AG04450 (cell line): Measurements from ENCODE around the gene SLC18A2. TPM values are rescaled to one million over a fixed set of nuclear protein-coding genes. Genes with fewer than 3 reads are reported as not detected.

Source experiments
- CTCF ChIA-PET: fragments of 300-600, 350-600 bp; formaldehyde crosslinking; extraction: SDS; loops from one replicate; lab custom pipeline; 2022; ENCODE audit warnings: antibody characterized with exemption, inconsistent platforms; lab: Charles Lee
- POLR2A ChIA-PET: fragments of 350-600 bp; formaldehyde crosslinking; extraction: SDS; loops from one replicate; lab custom pipeline; 2021; ENCODE audit warnings: antibody characterized with exemption, inconsistent platforms; lab: Yijun Ruan, JAX
- DNase-seq: peaks from one replicate; pipeline ENCODE4 v3.0.0-alpha.2; 2011; ENCODE audit warnings: low read depth, low spot score
- H3K27ac ChIP-seq: one replicate; pipeline ENCODE4 v1.5.1; 2012; ENCODE audit warnings: low read depth, low read length, control low read depth
- H3K27me3 ChIP-seq: one replicate; pipeline ENCODE4 v1.6.0; 2012; ENCODE audit warnings: low read length; ENCODE audit not compliant: control insufficient read depth, insufficient read depth
- H3K4me3 ChIP-seq: 2 replicates; pipeline ENCODE4 v1.5.1; 2011; ENCODE audit warnings: mild to moderate bottlenecking, low read depth, low read length, control low read depth
- H3K9me3 ChIP-seq: 2 replicates; pipeline ENCODE4 v1.5.1; 2012; ENCODE audit warnings: low read length; ENCODE audit not compliant: control insufficient read depth, insufficient read depth
- CTCF ChIP-seq: IDR thresholded peaks from 2 replicates; pipeline ENCODE4 v1.5.1; 2011; ENCODE audit warnings: low read depth, low read length, control low read depth, inconsistent platforms
- polyA plus RNA-seq: library from polyadenylated mRNA; depleted of rRNA; stranded (reverse); fragments of >200 nt; gene quantifications from 2 replicates; pipeline ENCODE4 v1.2.3, GENCODE V29; 2011

Gene SLC18A2
- polyA plus RNA-seq, 1 experiment, result 0.01 TPM

GRCh38 chr10:117217196-117217761, 23.6 kb upstream of the SLC18A2 start:
- TF ChIP-seq CTCF, result no peak
- ChIA-PET CTCF (interaction anchor here (0.7 to 5.9 kb wide), 57 partner anchors 7 to 1571 kb away, joined by 3 to 246 read pairs (median 6); no protein-coding TSS in a partner anchor), POLR2A (interaction anchor here (0.5 kb wide), 1 partner anchor 186 kb away, joined by 7 read pairs; no protein-coding TSS in a partner anchor)
- Histone ChIP-seq H3K27ac (no peak overlapping the region), H3K27me3 (peaks cover 10% of the 10 kb centered on the region), H3K9me3 (no peaks in the 10 kb centered on the region; the same call in 1 of the 2 replicates), H3K4me3 (peak overlapping the region; percentile 67)
- DNase-seq, result no peak

DNA sequence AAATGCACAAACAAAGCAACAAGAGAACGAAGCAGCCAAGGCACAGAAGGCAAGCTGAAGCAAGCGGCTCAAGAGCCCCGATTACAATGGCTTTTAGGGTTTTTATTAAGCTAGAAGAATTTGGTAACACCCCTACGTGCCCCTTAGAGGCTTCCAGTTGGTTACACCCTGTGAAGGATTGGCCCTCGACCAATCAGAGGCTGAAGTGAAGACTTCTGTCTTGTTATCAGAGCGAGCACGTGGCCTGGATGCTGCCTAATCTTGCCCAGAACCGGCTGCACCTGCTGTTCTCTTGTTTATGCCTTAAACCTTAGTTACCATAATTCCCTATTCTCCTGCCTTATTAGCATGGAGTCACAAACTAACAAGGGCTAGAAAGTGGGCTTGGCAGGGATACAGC, 22.3 kb upstream of the SLC18A2 start:
- DNase-seq, result no peak
- ChIA-PET POLR2A (no interaction called here), CTCF (interaction anchor here (2.9 to 5.9 kb wide), 2 partner anchors 99 to 224 kb away, joined by 14 to 246 read pairs; no protein-coding TSS in a partner anchor)
- Histone ChIP-seq H3K27ac (no peak overlapping the region), H3K9me3 (no peaks in the 10 kb centered on the region; the same call in 1 of the 2 replicates), H3K4me3 (no peak overlapping the region), H3K27me3 (peaks cover 10% of the 10 kb centered on the region)
- TF ChIP-seq CTCF, result no peak

DNA sequence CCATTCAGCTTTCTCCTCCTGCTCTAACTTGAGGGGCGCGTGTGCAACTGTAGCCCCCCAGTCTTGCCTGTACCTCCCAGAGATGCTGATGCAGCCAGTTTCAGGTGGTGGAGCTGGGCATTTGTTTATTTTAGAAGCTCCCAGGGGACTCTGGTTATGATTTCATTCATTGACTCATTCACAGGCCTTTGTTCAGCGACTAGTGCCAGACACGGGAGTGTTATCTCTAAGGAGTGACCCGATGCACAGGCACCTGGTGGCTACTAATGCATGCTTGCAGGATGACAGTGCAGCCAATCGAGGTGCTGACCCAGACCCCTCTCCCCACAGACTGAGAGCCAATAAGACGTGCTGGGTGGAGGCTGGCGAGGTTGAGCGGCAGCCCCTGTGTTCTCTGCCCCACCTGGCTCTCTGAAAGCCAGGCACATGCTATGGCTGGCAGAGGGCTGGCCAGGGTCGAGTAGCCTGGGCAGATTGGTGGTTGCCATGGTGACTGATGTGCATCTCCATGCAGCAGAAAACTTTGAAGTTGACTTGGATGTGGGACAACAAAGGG, 19.7 kb upstream of the SLC18A2 start:
- no peak for TF ChIP-seq CTCF
- POLR2A ChIA-PET, result no interaction called here
- no peaks in the 10 kb centered on the region; the same call in 1 of the 2 replicates for H3K9me3 ChIP-seq
- peaks cover 2% of the 10 kb centered on the region for H3K27me3 ChIP-seq
- H3K4me3 ChIP-seq, result no peak overlapping the region
- no peak overlapping the region for H3K27ac ChIP-seq
- CTCF ChIA-PET, result interaction anchor here (3.7 kb wide), 1 partner anchor 99 kb away, joined by 16 read pairs; no protein-coding TSS in a partner anchor
- no peak for DNase-seq

- Histone ChIP-seq H3K27ac (no peak overlapping the region), H3K27me3 (no peaks in the 10 kb centered on the region), H3K4me3 (no peak overlapping the region), H3K9me3 (no peaks in the 10 kb centered on the region; the same call in 1 of the 2 replicates)
- ChIA-PET CTCF (interaction anchor here (0.5 to 3.7 kb wide), 2 partner anchors 98 to 397 kb away, joined by 4 to 16 read pairs; no protein-coding TSS in a partner anchor), POLR2A (no interaction called here)
- DNase-seq, result no peak
- TF ChIP-seq CTCF, result no peak
These were observed 18.4 kb upstream of the SLC18A2 start for GRCh38 chr10:117222552-117222951.
